GM18870 (cell line): ENCODE results near the gene NHERF2.

Source experiments
- ATAC-seq: cut with Tn5 transposase; IDR thresholded peaks from one replicate; pipeline ENCODE4 v1.9.1; 2021; ENCODE audit warnings: moderate library complexity; ENCODE audit not compliant: unreplicated experiment

The NHERF2 gene

DNA sequence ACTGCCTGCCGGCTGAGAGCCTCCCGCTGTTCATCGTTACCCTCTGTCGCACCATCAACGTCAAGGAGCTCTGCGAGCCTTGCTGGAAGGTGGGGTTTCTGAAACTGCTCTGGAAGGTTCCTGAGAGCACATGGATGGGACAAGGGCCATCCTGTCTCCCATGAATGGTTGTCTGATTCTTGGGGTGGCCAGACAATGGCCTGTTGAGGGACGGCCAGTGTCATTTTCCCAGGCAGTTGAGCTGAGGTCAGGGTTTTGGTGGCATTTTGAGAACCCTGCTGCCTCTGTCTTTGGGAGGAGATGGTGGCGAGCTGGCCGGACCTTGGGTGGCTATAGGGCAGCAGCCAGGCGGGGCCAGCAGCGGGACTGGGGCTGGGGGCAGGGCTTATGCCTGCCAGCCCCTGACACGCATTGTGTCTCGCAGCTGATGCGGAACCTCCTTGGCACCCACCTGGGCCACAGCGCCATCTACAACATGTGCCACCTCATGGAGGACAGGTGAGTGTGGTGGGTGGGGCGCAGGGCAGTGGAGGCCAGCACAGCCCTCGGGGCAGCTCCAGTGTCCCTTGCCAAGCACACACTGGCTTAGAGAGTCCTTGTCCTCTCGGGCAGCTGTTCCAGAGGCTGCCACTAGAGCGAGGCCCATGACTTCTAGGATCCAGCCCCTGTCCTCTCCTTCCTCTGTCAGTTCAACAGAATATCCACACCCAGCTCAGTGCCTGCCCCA, 30.1 kb downstream of the NHERF2 start:
- ATAC-seq: no peak

DNA sequence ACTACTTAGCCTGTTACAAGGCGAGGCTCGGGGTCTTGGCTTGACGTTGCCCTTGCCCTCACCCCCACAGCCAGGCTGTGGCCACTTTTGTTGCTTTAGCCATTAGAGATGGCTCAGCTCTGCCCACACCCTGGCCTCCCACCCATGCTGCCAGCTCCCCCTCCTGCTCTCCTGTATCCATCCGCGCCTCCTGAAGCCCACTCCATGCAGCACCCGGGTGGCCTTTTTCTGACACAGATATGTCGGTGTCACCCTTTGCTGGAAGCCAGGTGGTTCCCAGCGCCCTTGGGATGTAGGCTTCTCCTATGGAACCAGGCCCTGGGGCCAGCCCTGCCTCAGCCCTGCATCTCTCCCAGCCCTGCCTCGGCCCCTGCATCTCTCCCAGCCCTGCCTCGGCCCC, 30.7 kb downstream of the NHERF2 start:
- ATAC-seq: no peak

DNA sequence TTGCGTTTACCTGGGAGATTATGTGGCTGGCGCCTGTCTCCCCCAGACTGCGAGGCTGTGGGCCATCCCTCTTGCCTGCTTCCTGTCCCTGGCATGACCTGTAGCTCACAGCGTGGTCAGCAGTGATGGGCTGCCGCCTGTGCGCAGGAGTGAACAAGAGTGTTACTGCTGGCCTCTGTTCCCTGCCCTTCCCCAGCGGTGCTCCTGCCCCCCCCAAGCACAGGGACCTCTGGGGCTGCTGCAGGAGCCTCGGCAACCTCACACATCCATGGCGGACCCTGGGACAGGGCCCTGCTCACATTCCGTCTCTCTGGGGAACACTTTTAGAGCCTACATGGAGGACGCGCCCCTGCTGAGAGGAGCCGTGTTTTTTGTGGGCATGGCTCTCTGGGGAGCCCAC, 31.7 kb downstream of the NHERF2 start:
- no peak for ATAC-seq

DNA sequence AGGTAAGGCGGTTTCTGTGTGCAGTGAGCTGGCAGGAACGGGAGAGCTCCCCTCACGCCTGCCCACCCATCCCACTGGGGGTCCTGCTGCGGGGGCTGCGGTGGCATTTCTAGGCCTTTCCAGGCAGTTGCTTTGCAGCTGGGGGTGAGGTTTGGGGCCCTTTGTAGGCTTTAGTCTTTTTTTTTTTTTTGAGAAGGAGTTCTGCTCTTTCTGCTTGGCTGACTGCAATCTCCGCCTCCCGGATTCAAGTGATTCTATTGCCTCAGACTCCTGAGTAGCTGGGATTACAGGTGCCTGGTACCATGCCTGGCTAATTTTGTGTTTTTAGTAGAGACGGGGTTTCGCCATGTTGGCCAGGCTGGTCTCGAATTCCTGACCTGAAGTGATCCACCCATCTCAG, 32.2 kb downstream of the NHERF2 start:
- no peak for ATAC-seq

DNA sequence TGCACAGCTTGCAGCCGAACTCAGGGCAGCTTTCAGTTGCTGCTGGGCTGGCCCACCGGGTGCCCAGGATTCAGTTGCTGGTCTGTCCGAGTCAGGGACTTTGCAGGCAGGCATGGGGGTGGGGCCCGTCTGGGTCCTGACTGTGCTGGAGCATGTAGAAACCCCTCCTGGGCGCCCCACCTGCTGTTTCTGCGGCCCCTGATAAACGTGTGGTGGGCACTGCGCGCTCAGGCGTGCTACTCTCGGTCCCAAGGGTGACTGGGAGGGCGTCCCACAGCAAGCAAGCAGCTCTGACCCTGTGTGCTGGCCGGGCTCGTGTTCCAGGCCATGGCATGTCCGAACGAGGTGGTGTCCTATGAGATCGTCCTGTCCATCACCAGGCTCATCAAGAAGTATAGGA, 33.6 kb downstream of the NHERF2 start:
- ATAC-seq: no peak

DNA sequence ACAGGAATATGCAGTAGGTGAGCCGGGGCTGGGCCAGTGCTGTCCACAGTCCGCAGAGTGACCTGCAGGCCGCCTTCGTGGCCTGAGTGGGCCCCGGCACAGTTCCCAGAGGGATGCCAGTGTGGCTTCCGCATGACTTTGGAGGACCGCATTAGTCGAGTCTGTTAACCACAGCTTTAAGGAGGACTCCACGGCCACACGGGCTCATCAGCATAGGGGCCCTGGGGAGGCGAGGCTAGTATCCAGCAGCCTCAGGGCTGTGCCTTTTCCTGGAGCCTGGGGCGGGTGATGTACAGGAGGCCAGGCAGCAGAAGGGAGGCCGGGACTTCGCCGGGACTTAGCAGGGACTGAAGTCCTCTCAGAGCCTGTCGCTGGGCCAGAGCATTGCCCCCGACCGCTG, 34.3 kb downstream of the NHERF2 start:
- no peak for ATAC-seq

DNA sequence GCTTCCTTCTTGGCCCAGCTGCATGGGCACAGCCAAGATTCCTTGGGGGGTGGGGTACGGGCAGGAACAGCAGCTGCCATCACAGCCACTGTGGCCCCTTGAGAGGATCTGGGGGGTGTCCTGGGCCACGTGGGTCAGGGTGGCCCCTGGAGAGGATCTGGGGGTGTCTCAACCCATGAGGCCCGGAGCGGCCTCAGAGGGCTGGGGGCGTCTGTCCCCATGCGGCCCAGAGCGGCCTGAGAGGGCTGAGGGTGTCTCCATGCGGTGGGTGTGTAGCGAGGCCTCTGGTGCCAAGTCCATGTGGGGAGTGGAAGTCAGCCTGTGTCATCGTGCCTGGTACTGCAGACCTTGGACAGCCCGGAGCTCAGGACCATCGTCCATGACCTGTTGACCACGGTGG, 34.8 kb downstream of the NHERF2 start:
- ATAC-seq: no peak

DNA sequence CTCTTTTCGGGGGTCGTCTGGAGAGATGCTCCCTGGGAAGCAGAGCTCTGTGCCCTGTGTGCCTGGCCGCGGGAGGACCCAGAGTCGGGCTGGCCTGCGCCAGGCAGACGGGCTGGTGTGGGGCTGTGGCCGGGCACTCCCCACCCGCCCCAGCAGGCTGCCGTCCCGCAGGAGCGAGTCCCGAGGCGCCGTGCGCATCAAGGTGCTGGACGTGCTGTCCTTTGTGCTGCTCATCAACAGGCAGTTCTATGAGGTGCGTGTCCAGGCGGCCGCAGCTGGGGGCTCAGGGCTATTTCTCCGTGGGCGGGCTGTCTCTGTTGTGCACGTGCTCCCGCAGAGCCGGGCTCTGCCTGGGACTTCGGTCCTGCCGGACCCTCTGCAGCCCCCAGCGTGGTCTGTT, 36.1 kb downstream of the NHERF2 start:
- no peak for ATAC-seq

DNA sequence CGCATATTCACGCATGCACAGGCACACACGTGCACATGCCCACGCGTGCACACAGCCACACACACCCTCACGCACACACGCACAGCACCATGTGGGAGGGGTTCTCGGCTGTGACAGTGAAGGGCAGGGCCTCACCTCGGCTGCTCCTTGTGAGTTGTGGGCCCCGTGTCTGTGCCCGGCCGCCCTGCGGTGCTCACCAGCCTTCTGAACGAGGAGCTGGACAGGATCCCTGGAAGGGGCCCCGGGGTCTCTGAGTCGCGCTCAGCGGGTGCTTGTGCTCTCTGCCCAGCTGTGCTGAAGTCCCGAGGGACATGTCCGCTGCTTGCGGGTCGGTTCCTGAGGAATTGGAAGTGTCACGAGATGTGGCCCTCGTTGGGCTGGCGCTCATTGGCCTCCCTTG, 37.2 kb downstream of the NHERF2 start:
- no peak for ATAC-seq

DNA sequence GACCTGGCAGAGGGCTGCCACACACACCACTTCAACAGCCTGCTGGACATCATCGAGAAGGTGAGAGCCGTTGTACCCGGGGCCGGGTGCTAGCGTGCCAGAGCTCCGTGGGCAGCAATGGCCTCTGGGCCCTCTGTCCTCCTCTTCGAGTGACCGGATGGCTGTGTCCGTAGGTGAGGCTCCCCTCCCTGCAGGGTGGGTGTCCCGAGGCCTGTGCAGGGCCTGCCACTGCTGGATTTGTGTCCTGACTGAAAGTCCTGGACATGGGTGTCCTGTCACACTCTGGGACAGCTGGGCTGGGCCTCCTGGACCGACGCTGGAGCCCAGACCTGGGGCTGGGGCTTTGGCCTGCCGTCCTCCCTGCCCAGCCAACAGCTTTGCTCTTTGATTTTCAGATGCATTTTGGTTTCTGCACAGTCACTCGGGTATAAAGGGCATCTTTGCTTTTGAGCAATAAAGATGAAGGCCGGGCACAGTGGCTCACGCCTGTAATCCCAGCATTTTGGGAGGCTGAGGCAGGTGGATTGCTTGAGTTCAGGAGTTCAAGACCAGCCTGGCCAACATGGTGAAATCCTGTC, 37.8 kb downstream of the NHERF2 start:
- ATAC-seq: no peak

DNA sequence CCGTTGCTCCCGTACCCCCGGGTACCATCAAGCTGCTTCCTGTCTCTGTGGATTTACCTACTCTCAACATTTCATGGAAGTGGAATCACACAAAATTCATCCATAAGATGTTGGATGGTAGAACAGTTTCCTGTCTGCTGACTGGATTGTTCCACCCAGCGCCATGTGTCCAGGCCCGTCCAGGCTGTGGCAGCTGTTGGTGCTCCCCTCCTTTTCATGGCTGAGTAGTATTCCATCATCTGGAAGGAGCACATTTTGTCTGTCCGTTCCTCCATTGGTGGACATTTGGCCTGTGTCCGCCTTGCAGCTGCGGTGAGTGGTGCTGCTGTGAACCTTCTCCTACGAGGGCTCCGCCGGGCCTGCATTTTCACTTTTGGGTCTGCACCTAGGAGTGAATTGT, 39.4 kb downstream of the NHERF2 start:
- no peak for ATAC-seq

DNA sequence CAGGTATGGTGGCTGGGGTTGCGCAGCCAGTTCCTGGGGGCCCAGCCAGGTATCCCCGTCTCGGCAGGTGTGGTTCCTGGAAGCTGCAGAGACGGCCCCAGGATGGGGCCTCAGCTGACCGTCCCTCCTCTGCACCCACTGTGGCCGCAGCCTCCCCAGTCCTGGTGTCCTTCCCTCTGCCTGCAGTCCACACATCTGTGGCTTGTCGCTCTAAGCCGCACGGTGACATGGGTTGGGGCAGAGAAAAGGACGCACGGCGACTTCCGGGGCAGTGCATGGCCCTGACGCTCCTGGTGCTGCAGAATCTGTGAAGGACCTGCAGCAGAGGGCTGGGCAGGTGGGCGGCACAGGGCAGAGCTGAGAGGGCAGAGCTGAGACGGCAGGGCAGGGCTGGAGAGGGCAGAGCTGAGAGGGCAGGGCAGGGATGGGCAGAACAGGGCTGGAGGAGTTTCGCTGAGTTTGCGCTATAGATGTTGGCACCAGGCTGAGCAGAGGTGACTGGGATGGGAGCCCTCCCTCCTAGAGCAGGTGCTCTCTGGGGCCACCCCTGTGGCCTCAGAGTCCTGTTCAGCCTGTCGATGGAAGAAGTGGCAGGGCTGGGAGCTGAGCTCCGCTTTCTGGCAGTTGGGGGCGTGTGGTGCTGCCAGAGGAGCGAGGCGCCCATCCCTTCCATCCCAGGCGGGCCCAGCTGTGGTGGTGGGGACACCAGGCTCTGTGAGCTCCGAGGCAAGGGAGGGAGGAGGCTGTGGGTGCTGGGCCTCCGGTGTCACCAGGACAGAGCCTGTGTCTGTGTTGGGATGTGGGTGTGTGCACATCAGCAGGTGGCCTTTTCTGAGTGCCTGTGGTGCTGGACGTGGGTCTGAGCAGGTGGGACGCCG, 44.1 kb downstream of the NHERF2 start:
- ATAC-seq: no peak

DNA sequence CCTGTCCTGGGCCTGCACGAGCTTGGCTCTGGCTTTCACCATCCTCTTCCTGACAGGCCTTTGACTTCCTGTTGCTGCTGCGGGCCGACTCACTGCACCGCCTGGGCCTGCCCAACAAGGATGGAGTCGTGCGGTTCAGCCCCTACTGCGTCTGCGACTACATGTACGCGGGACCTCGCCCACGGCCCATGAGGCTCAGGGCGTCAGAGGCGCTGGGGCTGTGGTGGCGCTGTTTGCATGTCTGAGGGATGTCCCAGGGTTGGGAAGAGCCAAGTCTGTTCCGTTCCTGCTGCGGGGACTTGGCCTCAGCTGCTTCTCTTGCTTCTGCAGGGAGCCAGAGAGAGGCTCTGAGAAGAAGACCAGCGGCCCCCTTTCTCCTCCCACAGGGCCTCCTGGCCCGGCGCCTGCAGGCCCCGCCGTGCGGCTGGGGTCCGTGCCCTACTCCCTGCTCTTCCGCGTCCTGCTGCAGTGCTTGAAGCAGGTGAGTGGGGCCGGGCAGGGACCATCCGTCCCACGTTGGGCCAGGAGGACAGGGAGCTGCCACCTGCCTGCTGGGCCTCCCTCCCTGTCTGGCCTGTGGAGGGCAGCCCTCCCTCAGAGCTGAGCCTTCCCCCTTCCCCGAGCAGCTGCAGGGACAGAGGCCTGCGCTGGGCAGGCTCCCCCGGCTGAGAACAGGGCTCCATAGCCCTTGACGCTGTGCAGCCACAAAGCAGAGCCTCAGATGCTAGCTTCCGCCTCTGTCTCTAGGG, 44.9 kb downstream of the NHERF2 start:
- ATAC-seq: no peak

DNA sequence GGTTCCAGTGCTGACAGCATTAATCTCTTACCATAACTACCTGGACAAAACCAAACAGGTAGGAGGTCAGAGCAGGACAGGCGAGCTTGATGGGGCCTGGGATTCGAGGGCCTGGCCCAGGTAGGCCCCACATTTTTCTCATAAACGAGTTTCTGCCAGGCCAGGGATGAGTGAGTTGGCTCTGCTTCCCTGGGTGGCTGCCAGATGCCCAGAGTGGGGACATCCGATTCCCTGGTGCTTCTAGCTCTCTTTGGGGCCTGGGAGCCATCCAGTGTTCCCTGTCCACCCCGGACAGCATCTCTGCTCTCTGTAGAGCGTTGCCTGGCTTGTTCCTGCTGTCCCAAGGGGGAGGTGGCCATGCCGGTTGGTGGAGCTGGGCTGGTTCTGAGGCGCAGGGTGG, 46.2 kb downstream of the NHERF2 start:
- ATAC-seq: no peak

DNA sequence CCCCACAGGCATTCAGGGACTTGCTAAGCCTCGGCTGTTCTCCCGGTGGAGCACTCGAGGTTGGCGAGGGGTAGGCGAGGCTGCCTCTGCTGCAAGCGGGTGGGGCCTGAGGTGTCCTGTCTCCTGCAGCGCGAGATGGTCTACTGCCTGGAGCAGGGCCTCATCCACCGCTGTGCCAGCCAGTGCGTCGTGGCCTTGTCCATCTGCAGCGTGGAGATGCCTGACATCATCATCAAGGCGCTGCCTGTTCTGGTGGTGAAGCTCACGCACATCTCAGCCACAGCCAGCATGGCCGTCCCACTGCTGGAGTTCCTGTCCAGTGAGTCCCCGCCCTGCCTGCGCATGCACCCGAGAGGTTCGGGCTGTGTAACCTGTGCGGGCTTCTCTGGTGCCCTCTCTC, 47.4 kb downstream of the NHERF2 start:
- no peak for ATAC-seq

DNA sequence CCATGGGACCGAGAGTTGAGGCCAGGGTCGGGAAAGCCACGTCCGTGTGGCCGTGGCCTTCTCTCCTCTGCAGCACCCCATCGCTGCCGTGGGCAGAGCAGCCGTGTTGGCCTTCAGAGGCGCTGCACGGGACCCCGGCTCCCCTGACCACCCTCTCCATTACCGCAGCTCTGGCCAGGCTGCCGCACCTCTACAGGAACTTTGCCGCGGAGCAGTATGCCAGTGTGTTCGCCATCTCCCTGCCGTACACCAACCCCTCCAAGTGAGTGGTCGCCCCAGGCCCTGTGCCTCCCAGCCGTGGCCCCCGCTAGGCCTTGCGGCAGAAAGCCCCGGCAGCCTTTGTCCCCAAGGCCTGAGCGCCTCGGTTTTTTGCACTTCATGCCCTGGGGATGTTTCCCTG, 48.9 kb downstream of the NHERF2 start:
- no peak for ATAC-seq

DNA sequence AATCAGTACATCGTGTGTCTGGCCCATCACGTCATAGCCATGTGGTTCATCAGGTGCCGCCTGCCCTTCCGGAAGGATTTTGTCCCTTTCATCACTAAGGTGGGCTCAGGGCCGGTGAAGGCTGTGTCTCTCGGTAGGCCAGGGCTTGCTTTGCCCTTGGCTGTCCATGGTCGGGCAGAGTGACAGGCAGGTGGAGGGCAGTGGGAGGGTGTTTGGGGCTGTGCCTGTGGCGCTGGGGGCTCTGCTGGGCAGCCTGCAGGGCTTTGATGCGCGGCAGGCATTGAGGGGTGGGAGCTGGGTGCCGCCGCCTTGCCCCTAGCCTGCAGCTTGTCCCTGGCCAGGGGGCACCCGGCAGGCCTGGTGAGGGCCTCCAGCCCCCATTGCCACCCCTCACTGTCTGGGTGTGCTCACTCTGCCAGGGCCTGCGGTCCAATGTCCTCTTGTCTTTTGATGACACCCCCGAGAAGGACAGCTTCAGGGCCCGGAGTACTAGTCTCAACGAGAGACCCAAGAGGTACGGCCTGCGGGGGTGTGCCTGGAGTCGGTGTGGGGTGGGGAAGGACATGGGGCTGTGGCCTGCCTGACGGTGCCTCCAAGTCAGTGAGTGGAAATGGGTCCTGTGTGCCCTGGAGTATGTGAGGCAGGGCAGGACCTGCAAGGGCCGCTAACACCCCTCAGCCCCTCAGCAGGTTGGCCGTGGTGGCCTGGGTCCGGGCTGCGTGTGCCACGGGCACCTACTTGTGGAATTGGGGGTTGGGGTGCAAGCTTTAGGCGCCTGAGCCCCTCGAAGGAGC, 49.6 kb downstream of the NHERF2 start:
- no peak for ATAC-seq

DNA sequence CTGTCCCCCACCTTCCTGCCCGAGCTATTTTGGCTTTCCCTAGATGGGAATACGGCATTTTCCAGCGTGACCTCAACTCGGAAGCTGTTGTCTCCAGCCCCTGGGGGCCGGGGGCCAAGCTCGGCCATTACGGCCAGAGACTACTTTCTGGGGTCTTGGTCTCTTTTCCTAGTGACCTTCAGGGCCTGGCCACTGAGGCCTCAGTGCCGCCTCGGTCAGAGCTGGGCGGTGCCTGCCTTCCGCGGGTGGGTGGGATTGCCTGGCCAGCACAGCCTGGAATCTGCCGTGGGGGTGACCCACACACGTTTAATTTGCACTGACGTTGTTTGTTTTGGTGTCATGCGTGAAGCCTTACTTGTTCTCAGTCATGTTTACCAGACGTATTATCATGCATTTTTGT, 50.3 kb downstream of the NHERF2 start:
- no peak for ATAC-seq

DNA sequence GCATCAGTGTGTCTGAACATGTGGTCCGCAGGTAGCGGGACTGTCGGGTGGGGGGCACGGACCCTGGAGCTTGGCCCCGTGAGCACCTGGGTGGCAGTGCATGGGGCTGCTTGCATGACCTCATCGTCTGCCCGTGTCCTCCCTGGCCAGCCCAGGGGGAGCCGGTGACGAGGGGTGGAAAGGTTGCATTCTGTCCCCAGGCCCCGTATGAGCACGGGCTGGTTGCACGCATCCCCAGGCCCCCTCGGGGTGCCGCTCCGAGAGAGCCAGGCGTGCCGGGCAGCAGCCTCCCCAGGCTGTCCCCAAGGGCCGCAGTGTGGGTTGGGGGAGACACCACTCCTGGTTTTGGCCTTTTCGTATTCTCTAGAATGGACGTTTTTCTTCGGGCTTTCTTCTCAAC, 51.0 kb downstream of the NHERF2 start:
- ATAC-seq: no peak

DNA sequence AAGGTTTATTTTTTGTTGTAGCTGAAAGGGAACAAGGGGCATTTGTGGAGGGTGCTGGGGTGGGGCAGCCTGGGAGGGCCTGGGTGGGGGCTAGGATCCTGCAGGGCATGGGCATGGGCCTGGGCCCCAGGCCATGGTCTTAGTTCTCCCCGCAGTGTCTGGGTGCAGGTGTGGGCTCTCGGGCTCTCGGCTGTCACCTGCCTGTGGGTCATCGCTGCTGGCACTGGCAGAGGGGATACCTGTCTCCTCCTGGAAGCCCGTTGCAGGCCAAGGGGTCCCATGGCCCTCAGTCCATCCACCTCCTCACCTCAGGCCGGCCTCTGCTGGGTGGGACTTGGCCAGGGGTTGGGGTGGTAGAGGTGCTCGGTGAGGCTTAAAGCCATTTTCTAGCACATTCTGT, 51.4 kb downstream of the NHERF2 start:
- no peak for ATAC-seq

DNA sequence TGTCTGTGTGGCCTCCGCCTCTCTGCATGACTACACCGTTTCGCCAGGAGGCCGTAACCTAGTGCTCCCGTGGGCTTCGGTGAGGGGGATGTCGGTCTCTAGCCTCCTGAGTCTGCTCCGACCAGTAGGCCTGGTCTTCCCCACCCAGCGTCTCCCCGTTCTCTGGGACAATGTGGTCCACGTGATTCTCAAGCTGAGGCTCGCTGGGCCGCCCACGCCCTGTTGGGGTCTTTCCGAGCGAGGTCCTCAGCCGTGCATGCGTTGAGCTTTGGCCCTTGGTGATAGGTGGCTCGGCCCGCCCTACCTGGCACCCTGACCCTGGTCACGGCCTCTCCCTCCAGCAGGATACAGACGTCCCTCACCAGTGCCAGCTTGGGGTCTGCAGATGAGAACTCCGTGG, 52.0 kb downstream of the NHERF2 start:
- no peak for ATAC-seq
